ENCODE results near the gene ITGA3. TPM values are rescaled to one million over a fixed set of nuclear protein-coding genes. Genes with fewer than 3 reads are reported as not detected.
A peak's percentile ranks its signal among the peaks of the same experiment; 100 is the strongest.

Gene ITGA3
- total and polyA plus RNA-seq, 2 of the 13 experiments (the other 11 are each of a cell fraction or from before 2014, with no cell fraction given), result 0.48 to 0.69 TPM

- TF ChIP-seq ZNF614 (CRISPR knock-in tag; IDR thresholded peaks at IDR 0.05; ENCODE audit: borderline replicate concordance) (peak; percentile 53; the same call in 1 of the 2 replicates), ZNF138 (CRISPR knock-in tag; IDR thresholded peaks at IDR 0.05; ENCODE audit: low read depth) (no peak), MEIS1 (CRISPR knock-in tag; IDR thresholded peaks at IDR 0.05; ENCODE audit: borderline replicate concordance) (no peak), CBX5 (CRISPR knock-in tag; IDR thresholded peaks at IDR 0.05; ENCODE audit: borderline replicate concordance) (no peak), ZNF263 (CRISPR knock-in tag; IDR thresholded peaks at IDR 0.05) (no peak), KLF16 (CRISPR knock-in tag; IDR thresholded peaks at IDR 0.05) (peak in 1 of 2 experiments; percentile 41; a peak in 1 of 4 replicates)
- TF ChIP-seq, protein P1, sequence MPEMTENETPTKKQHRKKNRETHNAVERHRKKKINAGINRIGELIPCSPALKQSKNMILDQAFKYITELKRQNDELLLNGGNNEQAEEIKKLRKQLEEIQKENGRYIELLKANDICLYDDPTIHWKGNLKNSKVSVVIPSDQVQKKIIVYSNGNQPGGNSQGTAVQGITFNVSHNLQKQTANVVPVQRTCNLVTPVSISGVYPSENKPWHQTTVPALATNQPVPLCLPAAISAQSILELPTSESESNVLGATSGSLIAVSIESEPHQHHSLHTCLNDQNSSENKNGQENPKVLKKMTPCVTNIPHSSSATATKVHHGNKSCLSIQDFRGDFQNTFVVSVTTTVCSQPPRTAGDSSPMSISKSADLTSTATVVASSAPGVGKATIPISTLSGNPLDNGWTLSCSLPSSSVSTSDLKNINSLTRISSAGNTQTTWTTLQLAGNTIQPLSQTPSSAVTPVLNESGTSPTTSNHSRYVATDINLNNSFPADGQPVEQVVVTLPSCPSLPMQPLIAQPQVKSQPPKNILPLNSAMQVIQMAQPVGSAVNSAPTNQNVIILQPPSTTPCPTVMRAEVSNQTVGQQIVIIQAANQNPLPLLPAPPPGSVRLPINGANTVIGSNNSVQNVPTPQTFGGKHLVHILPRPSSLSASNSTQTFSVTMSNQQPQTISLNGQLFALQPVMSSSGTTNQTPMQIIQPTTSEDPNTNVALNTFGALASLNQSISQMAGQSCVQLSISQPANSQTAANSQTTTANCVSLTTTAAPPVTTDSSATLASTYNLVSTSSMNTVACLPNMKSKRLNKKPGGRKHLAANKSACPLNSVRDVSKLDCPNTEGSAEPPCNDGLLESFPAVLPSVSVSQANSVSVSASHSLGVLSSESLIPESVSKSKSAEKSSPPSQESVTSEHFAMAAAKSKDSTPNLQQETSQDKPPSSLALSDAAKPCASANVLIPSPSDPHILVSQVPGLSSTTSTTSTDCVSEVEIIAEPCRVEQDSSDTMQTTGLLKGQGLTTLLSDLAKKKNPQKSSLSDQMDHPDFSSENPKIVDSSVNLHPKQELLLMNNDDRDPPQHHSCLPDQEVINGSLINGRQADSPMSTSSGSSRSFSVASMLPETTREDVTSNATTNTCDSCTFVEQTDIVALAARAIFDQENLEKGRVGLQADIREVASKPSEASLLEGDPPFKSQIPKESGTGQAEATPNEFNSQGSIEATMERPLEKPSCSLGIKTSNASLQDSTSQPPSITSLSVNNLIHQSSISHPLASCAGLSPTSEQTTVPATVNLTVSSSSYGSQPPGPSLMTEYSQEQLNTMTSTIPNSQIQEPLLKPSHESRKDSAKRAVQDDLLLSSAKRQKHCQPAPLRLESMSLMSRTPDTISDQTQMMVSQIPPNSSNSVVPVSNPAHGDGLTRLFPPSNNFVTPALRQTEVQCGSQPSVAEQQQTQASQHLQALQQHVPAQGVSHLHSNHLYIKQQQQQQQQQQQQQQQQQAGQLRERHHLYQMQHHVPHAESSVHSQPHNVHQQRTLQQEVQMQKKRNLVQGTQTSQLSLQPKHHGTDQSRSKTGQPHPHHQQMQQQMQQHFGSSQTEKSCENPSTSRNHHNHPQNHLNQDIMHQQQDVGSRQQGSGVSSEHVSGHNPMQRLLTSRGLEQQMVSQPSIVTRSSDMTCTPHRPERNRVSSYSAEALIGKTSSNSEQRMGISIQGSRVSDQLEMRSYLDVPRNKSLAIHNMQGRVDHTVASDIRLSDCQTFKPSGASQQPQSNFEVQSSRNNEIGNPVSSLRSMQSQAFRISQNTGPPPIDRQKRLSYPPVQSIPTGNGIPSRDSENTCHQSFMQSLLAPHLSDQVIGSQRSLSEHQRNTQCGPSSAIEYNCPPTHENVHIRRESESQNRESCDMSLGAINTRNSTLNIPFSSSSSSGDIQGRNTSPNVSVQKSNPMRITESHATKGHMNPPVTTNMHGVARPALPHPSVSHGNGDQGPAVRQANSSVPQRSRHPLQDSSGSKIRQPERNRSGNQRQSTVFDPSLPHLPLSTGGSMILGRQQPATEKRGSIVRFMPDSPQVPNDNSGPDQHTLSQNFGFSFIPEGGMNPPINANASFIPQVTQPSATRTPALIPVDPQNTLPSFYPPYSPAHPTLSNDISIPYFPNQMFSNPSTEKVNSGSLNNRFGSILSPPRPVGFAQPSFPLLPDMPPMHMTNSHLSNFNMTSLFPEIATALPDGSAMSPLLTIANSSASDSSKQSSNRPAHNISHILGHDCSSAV (CRISPR knock-in tag; IDR thresholded peaks at IDR 0.05; ENCODE audit: borderline replicate concordance), result no peak
Measured at GRCh38 chr17:50117202-50118051, 61.5 kb downstream of the ITGA3 start (continued).
